HG02884 (cell line): ENCODE results near the gene CUBN.
A peak's percentile ranks its signal among the peaks of the same experiment; 100 is the strongest.

Experiments
- ATAC-seq: cut with Tn5 transposase; IDR thresholded peaks from one replicate; pipeline ENCODE4 v1.9.1; 2021; ENCODE audit warnings: mild to moderate bottlenecking, moderate library complexity; ENCODE audit not compliant: unreplicated experiment

CUBN gene

DNA sequence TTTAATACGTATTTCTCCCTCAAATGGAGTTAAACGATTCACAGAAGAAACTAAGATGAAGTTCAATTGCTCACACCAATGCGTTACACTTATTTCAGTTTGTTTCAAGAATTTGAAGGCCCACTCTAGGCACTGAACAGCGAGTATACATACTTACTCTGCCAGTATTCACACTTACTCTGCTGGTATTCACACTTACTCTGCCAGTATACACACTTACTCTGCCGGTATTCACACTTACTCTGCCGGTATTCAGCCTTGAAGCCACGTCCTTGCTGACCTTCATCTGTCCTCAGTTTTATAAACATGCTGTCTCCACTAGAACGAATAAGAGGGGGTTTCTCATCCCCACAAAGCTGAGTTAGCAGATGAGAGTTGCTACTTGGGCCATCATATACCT, 86.0 kb downstream of the CUBN start:
- ATAC-seq, result no peak

DNA sequence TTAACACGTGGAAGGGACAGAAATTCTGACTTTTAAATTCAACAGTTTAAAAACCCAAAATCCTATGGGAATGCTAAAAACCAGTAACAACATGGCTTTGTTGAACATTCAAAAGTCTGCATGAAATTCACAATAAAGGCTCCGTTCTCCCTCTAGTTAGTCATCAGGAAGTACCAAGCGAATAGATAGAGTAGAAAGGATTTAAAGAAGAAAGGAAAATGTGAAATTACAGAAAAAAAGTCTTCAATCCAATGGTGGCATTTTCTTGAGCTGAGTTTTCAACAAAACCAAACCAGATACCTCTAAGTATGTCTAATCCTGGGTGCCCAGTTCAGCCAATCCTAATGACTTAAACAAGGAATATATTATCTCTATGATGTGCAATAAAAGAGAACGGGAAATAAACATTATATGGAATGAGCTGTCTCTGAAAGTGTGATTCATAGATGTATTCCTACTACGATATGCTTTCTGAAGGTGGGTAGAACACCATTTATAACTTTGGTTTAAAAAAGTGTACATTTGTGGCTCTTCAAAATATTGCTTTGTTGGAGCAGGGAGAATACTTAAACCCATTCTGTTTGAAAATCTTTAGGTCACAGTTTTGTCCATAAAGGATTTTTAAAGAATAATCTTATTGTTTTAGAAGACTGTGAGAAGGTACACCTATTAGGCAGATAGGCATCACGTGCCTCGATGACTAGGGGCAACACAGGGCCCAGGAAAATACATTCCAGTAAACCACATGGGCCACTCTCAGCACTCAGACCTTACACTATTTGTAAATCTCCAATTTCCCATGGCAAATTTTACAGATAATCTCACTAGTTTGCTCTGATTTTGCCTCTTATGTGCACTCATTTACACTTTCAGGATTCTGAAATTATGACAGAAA, 87.7 kb downstream of the CUBN start:
- ATAC-seq, result no peak

DNA sequence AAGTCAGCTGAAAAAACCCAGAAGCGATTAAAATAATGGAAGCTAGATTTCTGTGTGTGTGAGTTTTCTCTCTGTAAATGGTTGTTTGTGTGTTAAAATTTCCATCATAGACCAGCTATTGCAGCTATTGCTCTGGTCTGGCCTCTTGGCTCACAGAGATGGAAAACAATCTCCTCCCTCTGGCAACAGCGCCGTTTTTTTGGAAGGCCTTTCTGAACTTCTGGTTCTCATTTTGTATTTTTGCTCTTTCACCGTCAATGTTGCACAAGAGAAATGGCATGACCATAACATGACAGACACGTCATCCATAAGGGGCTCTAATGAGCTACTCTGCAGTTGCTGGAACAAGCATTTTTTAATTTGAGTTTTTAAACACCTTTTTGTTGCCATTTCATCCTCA, 91.0 kb downstream of the CUBN start:
- no peak for ATAC-seq

DNA sequence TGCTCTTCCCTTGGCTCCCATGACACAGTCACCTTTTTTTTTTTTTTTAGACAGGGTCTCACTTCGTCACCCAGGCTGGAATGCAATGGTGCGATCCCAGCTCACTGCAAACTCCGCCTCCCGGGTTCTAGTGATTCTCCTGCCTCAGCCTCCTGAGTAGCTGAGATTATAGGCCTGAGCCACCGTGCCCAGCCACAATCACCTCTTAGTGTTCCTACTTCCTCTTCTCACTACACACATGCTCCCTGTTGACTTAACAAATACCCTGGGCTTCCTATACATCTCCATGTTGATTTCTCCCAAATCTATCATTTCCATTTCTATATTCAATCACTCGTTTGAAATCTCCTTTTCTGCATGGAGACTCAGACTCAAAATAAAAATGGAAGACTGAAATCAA, 91.7 kb downstream of the CUBN start:
- ATAC-seq, result no peak

DNA sequence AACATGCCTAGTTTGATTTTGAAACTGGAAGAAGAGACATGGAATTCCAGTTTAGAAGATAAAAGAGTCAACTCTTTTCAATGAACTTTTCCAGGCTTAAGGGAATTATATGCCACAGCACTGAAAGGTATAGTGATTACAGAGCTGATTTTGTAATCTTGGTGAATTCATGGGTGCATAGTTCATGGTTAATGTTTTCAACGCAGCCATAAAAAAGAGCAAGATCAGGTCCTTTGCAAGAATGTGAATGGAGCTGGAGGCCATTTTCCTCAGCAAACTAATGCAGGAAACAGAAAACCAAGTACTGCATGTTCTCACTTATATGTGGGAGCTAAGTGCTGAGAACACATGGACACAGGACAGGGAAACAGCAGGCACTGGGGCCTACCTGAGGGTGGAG, 94.2 kb downstream of the CUBN start:
- no peak for ATAC-seq

DNA sequence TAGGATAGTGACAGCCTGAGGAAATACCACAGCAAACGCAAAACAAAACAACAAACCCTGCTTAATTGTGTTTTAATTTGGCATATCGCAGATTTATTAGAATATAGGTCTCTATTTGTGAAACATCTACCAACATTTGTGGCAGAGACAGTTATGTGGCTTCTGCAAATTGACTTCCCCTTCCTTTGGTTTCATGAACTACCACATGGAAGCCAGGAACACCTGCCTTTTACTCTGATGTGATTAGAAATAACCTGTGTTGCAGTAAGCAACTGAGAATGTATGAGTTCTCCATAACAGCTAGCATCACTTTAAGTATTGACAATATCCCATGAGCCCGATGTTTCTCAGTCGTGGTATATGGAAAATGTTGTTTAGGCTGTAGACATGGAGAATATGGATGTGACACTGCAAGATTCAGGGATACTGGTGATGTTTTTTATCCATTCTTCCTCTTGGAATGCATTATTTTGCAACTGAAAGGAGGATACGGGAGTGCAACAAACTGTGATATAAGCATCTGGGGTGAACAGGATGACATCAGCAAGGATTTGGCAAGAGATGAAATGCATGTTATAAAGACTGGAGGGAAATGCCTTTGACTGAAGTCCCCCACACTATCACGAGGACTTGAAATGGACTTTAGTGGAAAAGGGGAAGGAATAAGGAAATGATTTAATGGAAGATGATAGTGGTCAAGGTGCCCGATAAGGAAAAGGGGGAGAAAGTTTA, 95.9 kb downstream of the CUBN start:
- no peak for ATAC-seq

DNA sequence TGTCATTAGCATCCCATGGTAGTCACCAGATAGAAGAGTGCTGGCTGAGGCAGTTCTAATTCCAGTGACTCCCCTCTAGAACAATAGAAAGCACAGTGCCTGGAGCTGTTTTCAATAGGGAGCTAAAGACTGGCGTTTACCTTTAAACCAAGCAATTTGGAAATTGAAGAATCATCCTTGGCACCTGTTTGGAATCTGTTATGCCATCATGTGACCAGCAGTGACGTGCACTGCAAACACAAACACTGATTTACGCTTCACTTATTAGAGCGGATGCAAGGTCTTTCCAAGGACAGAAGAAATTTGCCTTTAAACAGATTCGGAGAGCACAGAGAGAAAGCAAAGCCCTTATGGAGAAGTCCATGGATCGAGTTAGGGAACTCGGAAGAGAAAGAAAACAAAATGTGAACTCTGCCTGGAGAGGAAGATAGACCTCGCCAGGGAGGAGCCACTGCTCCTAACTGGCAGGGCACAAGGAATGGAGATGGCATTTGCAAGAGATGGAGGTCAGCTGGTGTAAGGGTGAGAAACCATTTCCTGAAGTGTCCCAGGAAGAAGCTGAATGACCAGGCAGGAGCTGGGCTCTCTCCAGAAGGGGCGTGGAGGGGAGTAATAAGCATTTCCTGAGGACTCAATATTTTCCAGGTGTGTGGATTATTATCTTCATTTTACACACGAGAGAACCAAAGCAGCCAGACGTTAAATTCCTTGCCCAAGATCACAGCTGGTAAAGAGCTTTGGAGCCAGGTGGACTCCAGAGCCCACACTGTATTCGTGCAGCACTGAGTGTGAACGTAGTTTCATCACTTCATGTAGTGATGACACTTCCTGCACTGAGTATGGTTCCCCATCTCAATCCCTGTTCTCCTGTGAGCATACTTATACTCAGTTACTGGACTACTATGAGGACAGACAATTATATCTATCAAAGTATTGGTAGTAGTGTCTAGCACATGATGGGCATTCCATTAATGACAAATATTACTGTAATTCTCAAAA, 97.7 kb downstream of the CUBN start:
- no peak for ATAC-seq

DNA sequence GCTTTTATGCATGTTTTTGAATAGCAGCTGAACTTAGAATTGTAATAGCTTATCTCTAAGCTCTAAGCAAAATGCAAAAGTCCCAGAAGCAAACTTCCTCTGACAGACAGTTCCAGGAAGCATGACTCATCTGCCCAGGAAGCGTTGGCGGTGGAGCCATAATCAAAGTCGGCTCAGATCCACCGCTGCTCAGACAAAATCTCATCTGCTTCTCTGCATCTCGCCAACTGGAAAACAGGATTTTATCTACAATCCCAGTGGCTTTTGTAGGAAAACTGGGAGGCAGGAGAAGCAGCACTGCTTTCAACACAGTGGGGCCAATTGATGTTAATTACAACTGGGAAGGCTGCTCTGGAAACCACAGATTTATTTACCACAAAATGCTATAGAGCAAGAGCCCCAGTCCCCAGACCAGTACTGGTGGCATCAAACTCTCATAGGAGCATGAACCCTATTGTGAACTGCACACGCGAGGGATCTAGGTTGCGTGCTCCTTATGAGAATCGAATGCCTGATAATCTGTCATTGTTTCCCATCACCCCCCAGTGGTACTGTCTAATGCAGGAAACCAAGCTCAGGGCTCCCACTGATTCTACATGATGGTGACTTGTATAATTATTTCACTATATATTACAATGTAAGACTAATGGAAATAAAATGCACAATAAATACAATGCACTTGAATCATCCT, 99.9 kb downstream of the CUBN start:
- ATAC-seq, result no peak

DNA sequence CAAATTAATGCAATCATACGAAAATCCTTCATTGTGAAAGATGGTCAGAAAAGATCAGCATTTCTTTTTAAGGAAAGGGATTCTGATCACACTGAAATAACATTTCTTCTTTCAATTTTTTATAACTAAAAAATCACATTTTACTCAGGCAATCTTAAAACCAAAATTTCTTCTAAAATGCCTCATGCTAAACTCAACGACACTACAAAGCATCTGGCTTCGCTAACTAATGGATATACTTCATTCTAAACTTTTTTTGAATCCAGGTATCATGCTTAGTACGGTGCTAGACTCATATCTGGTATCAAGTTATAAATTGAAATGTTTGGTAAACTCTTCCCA, 100.4 kb downstream of the CUBN start:
- ATAC-seq, result no peak

DNA sequence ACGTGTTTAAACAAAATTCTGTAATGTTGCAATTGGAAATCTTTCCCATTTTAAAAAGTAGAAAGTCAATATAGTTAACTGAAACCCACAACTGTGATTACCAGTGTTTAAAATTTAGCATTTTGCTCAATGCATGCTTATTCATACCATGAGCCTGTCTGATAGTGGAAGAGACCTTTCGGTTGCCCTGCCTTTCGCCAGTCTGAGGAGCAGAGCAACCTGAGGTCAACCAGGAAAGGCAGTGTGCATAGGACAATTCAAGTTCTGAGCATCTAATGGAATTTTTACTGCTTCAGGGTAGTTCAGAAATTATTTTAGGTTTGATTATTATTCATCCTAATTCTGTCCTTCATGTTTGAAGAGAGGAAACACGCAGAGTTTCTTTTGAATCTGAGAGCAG, 100.8 kb downstream of the CUBN start:
- no peak for ATAC-seq

DNA sequence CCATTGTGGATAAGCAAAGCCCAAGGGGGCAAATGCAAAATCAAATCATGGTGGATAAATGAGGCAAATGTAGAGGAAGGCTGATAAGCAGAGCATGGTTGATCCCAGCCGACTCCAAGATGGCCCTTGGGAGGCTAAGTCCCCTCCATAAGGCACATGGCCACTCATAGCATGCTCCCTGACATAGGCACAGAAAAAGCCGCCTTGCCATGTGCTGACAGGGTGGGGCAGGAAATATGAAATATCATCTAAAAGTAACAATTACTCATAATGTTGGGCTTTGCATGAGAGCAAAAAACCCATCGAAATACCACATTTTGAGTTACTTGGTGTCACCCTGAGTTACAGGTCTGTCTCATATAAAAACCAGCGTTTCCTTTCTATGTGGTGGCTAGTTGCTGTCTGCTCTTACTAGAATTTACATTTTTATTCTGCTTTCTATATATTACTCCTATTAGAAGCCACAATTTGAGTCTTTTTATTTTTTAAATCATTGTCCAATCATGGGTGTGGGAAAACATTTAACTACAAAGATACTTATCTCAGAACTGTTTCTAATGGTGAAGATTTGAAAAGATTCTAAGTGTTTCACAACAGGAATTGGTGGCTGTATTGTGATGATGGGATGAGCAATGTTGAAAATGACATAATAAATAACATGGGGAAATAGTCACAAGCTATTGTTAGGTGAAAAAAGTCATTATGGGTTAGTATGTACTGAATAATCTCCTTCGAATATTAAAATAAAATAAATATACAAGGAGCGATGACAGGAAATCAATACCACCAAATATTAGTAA, 102.7 kb downstream of the CUBN start:
- peak; percentile 54 for ATAC-seq

DNA sequence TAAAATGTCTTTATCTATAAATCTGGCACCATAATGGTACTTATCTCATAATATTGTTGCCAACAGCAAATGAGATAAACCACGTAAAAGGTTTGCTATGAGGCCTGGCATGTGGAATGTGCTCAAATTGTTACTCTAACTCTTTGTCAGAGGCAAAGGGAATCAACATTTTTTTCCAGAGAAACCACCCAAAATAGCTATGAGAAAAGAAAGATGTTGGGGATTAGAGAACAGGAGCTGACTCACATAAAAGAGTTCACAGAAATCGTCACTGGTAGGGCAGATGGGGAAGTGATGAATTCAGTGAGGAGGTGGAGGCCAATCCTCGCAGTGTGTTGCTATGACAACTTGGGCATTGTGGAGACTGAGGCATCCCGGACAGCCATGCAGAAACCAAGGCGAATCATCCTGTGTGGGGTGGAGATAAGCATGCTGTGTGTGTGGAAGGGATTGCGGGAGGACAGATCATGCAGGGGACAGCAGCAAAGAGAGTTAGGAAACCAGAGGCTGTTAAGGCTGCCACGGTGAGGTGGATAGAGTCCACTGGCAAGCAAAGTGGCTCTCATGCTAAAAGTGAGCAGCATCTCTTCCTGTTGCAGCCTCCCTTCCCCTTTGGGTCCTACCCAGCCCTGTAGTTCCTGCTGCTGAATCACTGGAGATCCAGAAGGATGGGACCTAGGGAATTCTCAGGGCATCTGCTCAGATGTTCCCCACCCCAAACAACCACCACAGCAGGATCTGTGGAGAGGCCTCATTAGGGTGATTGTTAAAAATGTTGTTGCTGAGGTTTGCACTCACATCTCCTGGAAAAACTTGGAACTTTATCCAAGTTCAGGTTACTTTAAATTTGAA, 103.9 kb downstream of the CUBN start:
- no peak for ATAC-seq

DNA sequence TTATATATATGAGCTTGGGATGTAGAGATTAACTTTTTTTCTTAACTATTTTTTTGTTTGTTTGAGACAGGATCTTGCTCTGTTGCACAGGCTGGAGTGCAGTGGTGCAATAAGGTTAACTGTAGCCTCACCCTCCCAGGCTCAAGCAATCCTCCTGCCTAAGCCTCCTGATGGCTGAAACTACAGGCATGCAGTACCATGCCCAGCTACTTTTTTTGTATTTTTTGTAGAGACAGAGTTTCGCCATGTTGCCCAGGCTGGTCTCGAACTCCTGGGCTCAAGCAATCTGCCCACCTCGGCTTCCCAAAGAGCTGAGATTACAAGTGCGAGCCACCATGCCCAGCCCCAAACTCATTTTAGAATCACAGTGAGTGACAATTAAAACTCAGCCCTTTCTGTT, 105.2 kb downstream of the CUBN start:
- ATAC-seq, result no peak

DNA sequence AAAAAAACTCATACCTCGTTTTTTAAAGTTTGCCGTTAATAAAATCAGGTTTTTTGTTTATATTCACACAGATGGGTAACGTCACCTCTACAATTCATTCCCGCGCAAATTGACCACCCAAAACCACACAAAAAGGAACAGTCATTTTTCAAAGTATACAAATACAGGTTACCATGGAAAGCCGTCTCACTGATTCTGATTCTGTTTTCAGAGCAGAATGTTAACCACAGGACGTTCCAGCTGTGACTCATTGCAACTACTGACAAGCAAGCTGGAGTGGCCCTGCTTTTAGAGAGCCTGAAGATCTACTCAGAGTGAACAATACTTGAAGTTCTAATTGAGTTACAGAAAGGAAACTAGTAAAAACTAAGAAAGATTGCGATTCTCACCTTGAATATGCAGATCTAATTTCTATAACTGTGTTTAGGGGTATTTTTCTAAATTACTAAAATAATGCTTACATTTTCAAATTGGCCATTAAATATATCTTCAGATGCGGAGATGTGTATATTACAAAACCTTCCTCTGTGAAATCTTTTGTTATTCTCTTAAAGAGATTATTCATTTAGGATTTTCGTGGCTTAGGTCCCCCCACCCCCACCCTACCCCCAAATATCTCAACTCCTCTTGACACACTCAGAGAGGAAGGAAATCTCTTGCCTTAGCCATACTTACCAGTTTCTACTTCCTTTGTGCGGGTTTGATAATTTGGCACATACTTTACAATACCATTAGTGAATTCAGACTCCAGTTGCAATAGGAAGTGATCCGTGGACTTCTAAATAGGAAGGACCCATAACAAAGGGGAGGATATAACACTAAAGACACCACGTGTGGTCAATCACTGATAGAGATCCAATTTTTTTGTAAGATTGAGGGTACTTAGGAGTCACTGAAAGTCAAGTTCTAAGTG, 106.0 kb downstream of the CUBN start:
- ATAC-seq, result peak; percentile 93

DNA sequence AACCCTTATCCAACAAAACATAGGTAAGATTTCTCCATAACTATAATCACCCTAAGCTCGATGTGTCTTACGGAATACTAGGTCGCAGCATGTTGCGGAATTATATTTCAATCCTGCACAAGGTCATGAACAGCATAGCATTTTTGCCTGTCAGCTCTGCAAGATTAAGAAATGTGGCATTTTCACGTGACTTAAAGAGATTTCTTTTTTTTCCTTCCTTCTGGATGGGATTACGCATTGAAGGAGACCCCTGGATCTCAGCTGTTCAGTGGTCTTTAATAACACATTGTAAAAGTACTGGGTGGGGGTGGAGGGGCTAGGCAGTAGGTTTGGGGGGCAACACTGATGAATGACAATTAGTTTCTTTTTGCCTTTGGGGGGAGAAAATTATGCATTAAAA, 106.7 kb downstream of the CUBN start:
- ATAC-seq, result no peak

DNA sequence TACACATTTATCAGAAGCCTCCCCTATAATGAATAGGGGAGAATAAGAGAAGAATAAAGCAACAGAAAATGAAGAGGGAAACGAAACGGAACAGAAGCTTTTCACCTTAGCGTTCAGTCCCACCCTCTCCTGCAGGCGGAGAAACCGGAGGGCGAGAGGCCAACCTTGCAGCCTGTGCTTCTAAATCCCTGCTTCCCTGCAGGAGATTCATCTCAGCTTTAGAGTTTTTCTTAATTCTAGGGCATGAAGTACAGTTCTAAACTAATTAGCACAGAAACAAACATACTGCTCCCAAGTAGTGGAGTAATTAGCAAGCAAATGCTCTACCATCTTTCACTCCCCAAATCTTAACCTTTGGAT, 107.2 kb downstream of the CUBN start:
- ATAC-seq, result no peak

DNA sequence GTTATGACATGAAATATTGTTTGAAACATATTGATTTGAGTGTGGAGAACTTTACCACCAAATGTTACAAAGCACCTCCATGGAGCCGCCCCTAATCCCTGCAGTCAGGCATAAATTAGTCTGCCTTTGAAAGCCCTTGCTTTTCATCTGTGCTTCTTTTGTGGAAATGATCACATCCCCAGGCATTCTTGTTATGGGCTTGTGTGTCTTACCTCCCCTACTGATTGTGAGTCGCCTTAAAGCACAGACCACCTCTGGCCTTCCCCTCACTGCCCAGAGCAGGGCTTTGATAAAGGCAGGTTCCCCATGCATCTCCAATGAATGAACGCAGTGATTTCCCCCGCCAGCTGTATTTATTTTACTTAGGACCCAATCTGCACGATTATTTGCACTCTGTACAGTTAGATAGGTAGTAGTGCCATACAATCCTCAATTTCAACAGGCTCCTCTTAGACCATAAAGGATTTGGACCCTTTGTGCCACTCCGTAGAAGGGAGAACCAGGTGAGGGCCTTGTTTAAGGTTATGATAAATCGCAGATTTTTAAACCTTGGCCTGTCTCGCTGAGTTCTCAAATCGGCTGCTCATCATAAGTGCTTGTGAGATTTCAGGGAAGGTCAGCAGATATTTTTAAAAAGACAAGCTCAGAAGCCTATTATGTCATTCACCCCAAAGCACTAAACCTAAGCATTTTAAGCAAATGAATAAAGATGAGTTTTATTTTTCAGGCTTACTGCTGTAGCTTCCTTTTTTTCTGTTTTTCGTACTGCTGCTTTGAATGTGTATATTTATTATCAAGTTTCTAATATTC, 107.8 kb downstream of the CUBN start:
- ATAC-seq, result no peak
